Mesothelial cell of epicardium (in vitro differentiated cells): Measurements from ENCODE around the gene OSGEP. TPM values are rescaled to one million over a fixed set of nuclear protein-coding genes. Genes with fewer than 3 reads are reported as not detected.

Source experiments
- DNase-seq, 2 experiments: peaks; one replicate each; pipeline ENCODE4 v3.0.0; 2021; ENCODE audit warnings: low spot score in 2 of 2; ENCODE audit not compliant: unreplicated experiment in 2 of 2
- H3K27ac Mint-ChIP-seq: 2 replicates; pipeline ENCODE4 v1.8.0; 2021; ENCODE audit warnings: mixed read lengths
- H3K27me3 Mint-ChIP-seq: 2 replicates; pipeline ENCODE4 v1.8.0; 2021; ENCODE audit warnings: low read depth, mixed read lengths
- H3K36me3 Mint-ChIP-seq: 2 replicates; pipeline ENCODE4 v1.8.0; 2021; ENCODE audit warnings: mixed read lengths
- H3K4me1 Mint-ChIP-seq: 2 replicates; pipeline ENCODE4 v1.8.0; 2021; ENCODE audit warnings: mixed read lengths
- H3K4me3 Mint-ChIP-seq: 2 replicates; pipeline ENCODE4 v1.8.0; 2021; ENCODE audit warnings: mild to moderate bottlenecking, moderate library complexity, mixed read lengths
- H3K9me3 Mint-ChIP-seq: 2 replicates; pipeline ENCODE4 v1.8.0; 2021; ENCODE audit warnings: mixed read lengths
- CTCF ChIP-seq: fragments of 200-600 bp; sonication (generic); IDR thresholded peaks from one replicate; pipeline ENCODE4 v1.5.0; 2021; ENCODE audit warnings: antibody characterized with exemption; ENCODE audit not compliant: unreplicated experiment
- total RNA-seq: library from RNA; stranded (reverse); gene quantifications from 3 replicates; pipeline ENCODE4 v1.2.1, GENCODE V29; 2021

Gene OSGEP
- total RNA-seq, 1 donor from 2014 or later, result 67.0 TPM

GRCh38 chr14:20478894-20479293, 24.3 kb upstream of the OSGEP start:
- Mint-ChIP-seq H3K9me3 (no peaks in the 10 kb centered on the region), H3K27ac (no peak overlapping the region), H3K36me3 (peaks cover 15% of the 10 kb centered on the region), H3K27me3 (peaks cover 3% of the 10 kb centered on the region), H3K4me3 (no peak overlapping the region), H3K4me1 (no peaks in the 10 kb centered on the region)
- no peak for DNase-seq
- no peak for TF ChIP-seq CTCF

- Mint-ChIP-seq H3K4me1 (no peaks in the 10 kb centered on the region), H3K27ac (no peak overlapping the region), H3K36me3 (peaks cover 15% of the 10 kb centered on the region), H3K9me3 (no peaks in the 10 kb centered on the region), H3K4me3 (no peak overlapping the region), H3K27me3 (no peaks in the 10 kb centered on the region)
- TF ChIP-seq CTCF, result no peak
- DNase-seq, result no peak
Measured at GRCh38 chr14:20477211-20477876, 22.7 kb upstream of the OSGEP start.

- Mint-ChIP-seq H3K36me3 (peaks cover 15% of the 10 kb centered on the region), H3K4me3 (no peak overlapping the region), H3K4me1 (no peaks in the 10 kb centered on the region)
Measured at GRCh38 chr14:20476776-20477175, 22.2 kb upstream of the OSGEP start.

GRCh38 chr14:20472536-20473169, 18.0 kb upstream of the OSGEP start:
- Mint-ChIP-seq H3K4me3 (no peak overlapping the region), H3K4me1 (peaks cover 16% of the 10 kb centered on the region), H3K9me3 (no peaks in the 10 kb centered on the region), H3K36me3 (peaks cover 14% of the 10 kb centered on the region), H3K27me3 (no peaks in the 10 kb centered on the region), H3K27ac (no peak overlapping the region)
- DNase-seq, result no peak
- TF ChIP-seq CTCF, result no peak

More at GRCh38 chr14:20476776-20477175, 22.2 kb upstream of the OSGEP start:
- H3K9me3 Mint-ChIP-seq, result no peaks in the 10 kb centered on the region
- H3K27ac Mint-ChIP-seq, result no peak overlapping the region
- DNase-seq, result no peak
- no peaks in the 10 kb centered on the region for H3K27me3 Mint-ChIP-seq
- no peak for TF ChIP-seq CTCF

- no peak overlapping the region for H3K27ac Mint-ChIP-seq
- H3K9me3 Mint-ChIP-seq, result no peaks in the 10 kb centered on the region
- peaks cover 9% of the 10 kb centered on the region for H3K36me3 Mint-ChIP-seq
- no peak for TF ChIP-seq CTCF
- no peak for DNase-seq
- peaks cover 16% of the 10 kb centered on the region for H3K4me1 Mint-ChIP-seq
- H3K4me3 Mint-ChIP-seq, result peak overlapping the region; percentile 91
- H3K27me3 Mint-ChIP-seq, result no peaks in the 10 kb centered on the region
Measured at GRCh38 chr14:20470603-20470901, 15.9 kb upstream of the OSGEP start.
